Stomach (tissue), 9 donors: ENCODE data around the gene CCNL1. TPM values are rescaled to one million over a fixed set of nuclear protein-coding genes. Genes with fewer than 3 reads are reported as not detected.

Experiments used
- DNase-seq, 2 donors: peaks; one replicate each; pipeline versions ENCODE4 v3.0.0 to v3.0.0-alpha.2; 2013 to 2019
- H3K27ac ChIP-seq, 5 donors: fragments of 200-600 bp in 4 of 5; sonication (generic) in 4 of 5; one replicate each; pipeline ENCODE4 v1.5.1; 2013 to 2019; ENCODE audit warnings: mild to moderate bottlenecking in 1 of 5, moderate library complexity in 1 of 5
- H3K27me3 ChIP-seq, 3 donors: fragments of 200-600 bp; sonication (generic); one replicate each; pipeline ENCODE4 v1.5.1; 2017 to 2019; ENCODE audit warnings: mixed run types in 1 of 3
- H3K36me3 ChIP-seq, 4 donors: fragments of 200-600 bp; sonication (generic); 1 replicate in 3 of 4; 2 replicates in 1 of 4; pipeline ENCODE4 v1.5.1; 2016 to 2019
- H3K4me1 ChIP-seq, 4 donors: fragments of 200-600 bp; sonication (generic); one replicate each; pipeline ENCODE4 v1.5.1; 2016 to 2019
- H3K4me3 ChIP-seq, 4 donors: fragments of 200-600 bp; sonication (generic) in 3 of 4; one replicate each; pipeline ENCODE4 v1.5.1; 2016 to 2019; ENCODE audit warnings: mild to moderate bottlenecking in 1 of 4
- H3K9me3 ChIP-seq, 4 donors: fragments of 200-600 bp; sonication (generic); one replicate each; pipeline ENCODE4 v1.5.1; 2016 to 2019
- EP300 ChIP-seq: sonication (generic); formaldehyde crosslinking; IDR thresholded peaks from one replicate; pipeline ENCODE4 v1.6.1; 2017; ENCODE audit warnings: antibody characterized with exemption
- POLR2A ChIP-seq, 4 donors: fragments of 450-650 bp; IDR thresholded peaks; one replicate each; pipeline ENCODE4 v1.6.1; 2016; ENCODE audit warnings: antibody characterized with exemption in 4 of 4, control low read depth in 2 of 4, mild to moderate bottlenecking in 1 of 4, moderate library complexity in 1 of 4
- POLR2AphosphoS5 ChIP-seq, 3 donors: sonication (generic); formaldehyde crosslinking; IDR thresholded peaks; one replicate each; pipeline ENCODE4 v1.6.1; 2016; ENCODE audit warnings: antibody characterized with exemption in 3 of 3
- whole genome bisulfite sequencing, 5 donors: extraction: QIAGEN DNeasy Blood & Tissue Kit in 3 of 5; methylation state at CpG; one replicate each; pipeline versions ENCODE4 v1.1.5 to v1.1.7; 2013 to 2018; 5-methylcytosine and 5-hydroxymethylcytosine counted together
- intact Hi-C: fragments of 100-400 bp; cut with DNase I; formaldehyde crosslinking; loops from one replicate; pipeline ENCODE4 v1.15.1; 2023; ENCODE audit warnings: low total_unique reads
- polyA plus RNA-seq, 3 donors: library from polyadenylated mRNA; stranded (reverse); fragments of 200-250 nt; gene quantifications; one replicate each; pipeline ENCODE4 v1.2.3, GENCODE V29; 2013
- total RNA-seq, 5 donors: library from RNA; depleted of rRNA; stranded (reverse); fragments of >200 nt; gene quantifications; one replicate each; pipeline versions ENCODE4 v1.1.0 to v1.2.3, GENCODE V29; 2014 to 2016
- TF ChIP-seq, protein P1 (sequence below), 7 experiments: fragments of 450-650 bp in 4 of 7; fragments of 200-600 bp in 3 of 7; sonication (generic) in 3 of 7; IDR thresholded peaks; one replicate each; pipeline ENCODE4 v1.5.1; 2016 to 2019; ENCODE audit warnings: antibody characterized with exemption in 7 of 7, control low read depth in 2 of 7, mild to moderate bottlenecking in 1 of 7
- donor health status: healthy with polysubstance abuse.
- donor health status: Bipolar disorder and iron deficiency.
- donor health status: healthy.

The CCNL1 gene
- total and polyA plus RNA-seq, 8 donors = 14.0 to 484 (median 162) TPM

DNA sequence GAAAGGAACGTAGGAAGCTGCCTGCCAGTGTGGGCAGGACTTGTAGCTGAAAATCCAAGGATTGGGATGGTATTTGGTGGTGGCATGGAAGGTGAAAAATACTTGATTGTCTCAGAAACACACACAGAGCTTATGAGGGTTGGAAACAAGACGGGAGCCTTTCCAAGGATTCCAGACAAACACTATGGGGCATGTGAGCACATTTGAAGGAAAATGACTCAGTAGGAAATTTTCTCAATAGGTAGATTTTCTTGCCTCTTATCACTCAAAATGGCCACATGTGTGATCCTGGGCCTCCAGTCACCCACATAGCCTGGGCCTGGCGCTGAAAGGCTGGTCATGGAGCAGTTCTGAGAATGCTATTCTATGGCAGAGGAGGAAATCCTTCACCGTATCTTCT, 47.4 kb downstream of the CCNL1 start:
- Histone ChIP-seq H3K27me3 (no peaks in the 10 kb centered on the region), H3K4me3 (no peak overlapping the region), H3K9me3 (no peaks in the 10 kb centered on the region), H3K36me3 (no peaks in the 10 kb centered on the region), H3K4me1 (peaks cover 0 to 34% (median 13%) of the 10 kb centered on the region in 4 donors), H3K27ac (peak overlapping the region in 1 of 5 donors; percentile 83)
- TF ChIP-seq POLR2AphosphoS5 (IDR thresholded peaks at IDR 0.05) = no peak
- no peak for TF ChIP-seq POLR2A (IDR thresholded peaks at IDR 0.05)
- intact Hi-C loops = no loop called here
- 88 to 91% (median 90%) methylated on average over 4 of the region's 4 CpGs for WGBS, 5 donors
- DNase-seq = no peak

DNA sequence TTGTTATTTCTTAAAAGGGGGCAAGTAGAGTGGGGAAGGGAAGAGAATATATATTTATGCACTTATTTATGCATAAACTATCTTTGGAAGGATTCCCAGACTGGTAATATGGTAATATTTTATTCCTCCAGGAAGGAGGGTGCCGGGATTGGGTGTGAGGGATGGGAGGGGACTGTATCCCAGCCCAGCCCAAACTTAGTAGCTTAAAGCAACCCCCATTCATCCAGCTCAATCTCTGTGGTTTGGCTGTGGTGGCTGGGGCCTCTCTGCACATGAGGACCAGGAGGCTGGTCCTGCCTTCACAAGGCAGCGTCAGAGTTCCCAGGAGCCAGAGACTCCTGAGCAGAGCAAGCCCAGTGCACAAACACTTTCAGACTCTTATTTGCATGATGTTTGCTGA, 48.4 kb downstream of the CCNL1 start:
- no peaks in the 10 kb centered on the region for H3K9me3 ChIP-seq
- no peaks in the 10 kb centered on the region for H3K36me3 ChIP-seq
- TF ChIP-seq POLR2AphosphoS5 (IDR thresholded peaks at IDR 0.05) = no peak
- TF ChIP-seq, protein P1, sequence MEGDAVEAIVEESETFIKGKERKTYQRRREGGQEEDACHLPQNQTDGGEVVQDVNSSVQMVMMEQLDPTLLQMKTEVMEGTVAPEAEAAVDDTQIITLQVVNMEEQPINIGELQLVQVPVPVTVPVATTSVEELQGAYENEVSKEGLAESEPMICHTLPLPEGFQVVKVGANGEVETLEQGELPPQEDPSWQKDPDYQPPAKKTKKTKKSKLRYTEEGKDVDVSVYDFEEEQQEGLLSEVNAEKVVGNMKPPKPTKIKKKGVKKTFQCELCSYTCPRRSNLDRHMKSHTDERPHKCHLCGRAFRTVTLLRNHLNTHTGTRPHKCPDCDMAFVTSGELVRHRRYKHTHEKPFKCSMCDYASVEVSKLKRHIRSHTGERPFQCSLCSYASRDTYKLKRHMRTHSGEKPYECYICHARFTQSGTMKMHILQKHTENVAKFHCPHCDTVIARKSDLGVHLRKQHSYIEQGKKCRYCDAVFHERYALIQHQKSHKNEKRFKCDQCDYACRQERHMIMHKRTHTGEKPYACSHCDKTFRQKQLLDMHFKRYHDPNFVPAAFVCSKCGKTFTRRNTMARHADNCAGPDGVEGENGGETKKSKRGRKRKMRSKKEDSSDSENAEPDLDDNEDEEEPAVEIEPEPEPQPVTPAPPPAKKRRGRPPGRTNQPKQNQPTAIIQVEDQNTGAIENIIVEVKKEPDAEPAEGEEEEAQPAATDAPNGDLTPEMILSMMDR (IDR thresholded peaks at IDR 0.05) = no peak
- no peak for TF ChIP-seq POLR2A (IDR thresholded peaks at IDR 0.05)
- no peak for TF ChIP-seq EP300
- 55 to 77% (median 67%) methylated on average over 2 of the region's 2 CpGs for WGBS, 5 donors
- intact Hi-C loops = no loop called here
- no peaks in the 10 kb centered on the region for H3K27me3 ChIP-seq
- DNase-seq = no peak
- H3K27ac ChIP-seq = peak overlapping the region in 1 of 5 donors; percentile 83
- H3K4me3 ChIP-seq = no peak overlapping the region
- peaks cover 0 to 44% (median 17%) of the 10 kb centered on the region in 4 donors for H3K4me1 ChIP-seq

DNA sequence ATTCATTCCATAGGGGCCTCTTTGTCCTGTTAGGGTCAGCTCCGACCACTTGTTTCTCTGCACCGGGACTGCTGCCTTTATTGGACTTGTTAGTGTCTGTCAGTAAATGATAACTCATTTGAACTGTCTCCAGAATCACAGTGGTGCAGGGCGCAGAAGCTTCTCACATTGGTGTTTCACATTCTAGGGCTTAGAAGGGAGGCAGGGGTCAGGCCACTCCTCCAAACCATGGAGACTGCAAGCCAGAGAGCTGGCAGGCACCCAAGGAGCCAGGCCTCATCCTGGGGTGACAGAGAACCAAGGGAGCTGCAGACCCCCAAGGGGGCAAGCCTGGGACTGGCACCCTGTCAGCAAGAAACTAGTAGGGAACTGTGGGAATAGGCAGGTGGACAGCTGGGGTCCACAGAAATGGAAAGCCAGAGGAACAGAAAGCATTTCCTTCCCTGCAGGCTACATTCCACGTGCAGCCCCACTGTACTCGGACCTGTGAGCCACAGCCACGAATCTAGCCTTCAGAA, 49.1 kb downstream of the CCNL1 start:
- H3K4me3 ChIP-seq = no peak overlapping the region
- H3K4me1 ChIP-seq = peaks cover 0 to 43% (median 17%) of the 10 kb centered on the region in 4 donors
- intact Hi-C loops = no loop called here
- no peaks in the 10 kb centered on the region for H3K27me3 ChIP-seq
- no peaks in the 10 kb centered on the region for H3K9me3 ChIP-seq
- TF ChIP-seq EP300 (no peak), POLR2A (IDR thresholded peaks at IDR 0.05) (no peak), POLR2AphosphoS5 (IDR thresholded peaks at IDR 0.05) (no peak)
- TF ChIP-seq, protein P1 (IDR thresholded peaks at IDR 0.05) = no peak
- 56 to 67% (median 64%) methylated on average over 6 of the region's 6 CpGs for WGBS, 5 donors
- DNase-seq = no peak
- H3K36me3 ChIP-seq = no peaks in the 10 kb centered on the region
- H3K27ac ChIP-seq = peak overlapping the region in 2 of 5 donors; percentile 45 to 83

DNA sequence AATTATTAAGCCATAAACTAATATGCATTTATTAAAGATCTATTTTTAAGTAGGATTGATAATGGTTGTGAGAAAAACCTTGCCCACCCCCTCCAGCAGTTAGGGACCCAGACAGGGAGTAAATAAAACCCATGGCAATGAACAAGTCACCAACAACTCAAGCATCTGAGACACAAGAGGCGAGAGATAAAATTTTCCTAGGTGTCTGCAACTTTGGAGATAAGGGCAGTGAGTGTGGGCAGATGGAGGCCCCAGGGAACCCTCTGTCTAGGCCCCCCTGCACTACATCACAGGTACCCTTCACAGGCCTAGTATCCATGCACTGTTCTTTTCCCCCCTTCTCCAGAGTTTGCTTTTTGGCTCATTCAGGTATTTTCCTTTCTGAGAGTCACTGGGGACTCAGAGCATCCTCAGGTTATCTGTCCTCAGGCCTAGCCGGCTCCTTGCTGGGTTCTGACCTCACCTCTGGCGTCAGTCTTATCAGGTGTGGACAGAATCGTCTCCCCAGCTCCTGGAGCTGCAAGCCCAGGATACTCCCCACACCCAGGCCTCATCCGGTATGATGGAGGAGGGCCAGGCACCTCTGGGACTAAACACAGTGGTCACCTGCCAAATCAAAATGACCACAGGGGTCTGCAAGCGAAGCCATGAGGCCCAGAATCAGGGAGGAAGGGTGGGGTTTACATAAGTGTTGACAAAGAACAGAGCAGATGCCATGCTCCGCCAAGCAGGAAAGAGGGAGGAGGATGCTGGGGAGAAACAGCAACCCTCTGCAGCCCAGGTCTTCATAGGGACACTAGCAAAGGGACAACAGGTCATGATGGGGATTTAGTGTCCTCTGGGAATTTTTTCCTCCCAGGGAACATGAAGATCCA, 50.4 kb downstream of the CCNL1 start:
- Histone ChIP-seq H3K36me3 (no peaks in the 10 kb centered on the region), H3K27ac (peak overlapping the region in 4 of 5 donors; percentile 7 to 83 (median 30)), H3K9me3 (no peaks in the 10 kb centered on the region), H3K4me1 (peaks cover 0 to 33% (median 17%) of the 10 kb centered on the region in 4 donors), H3K4me3 (no peak overlapping the region), H3K27me3 (no peaks in the 10 kb centered on the region)
- 72 to 81% (median 75%) methylated on average over 5 to 7 of the region's 7 CpGs for WGBS, 5 donors
- intact Hi-C loops = no loop called here
- DNase-seq = no peak
- TF ChIP-seq, protein P1 (IDR thresholded peaks at IDR 0.05) = no peak
- TF ChIP-seq EP300 = peak; percentile 92
- peak in 1 of 3 donors; percentile 23 for TF ChIP-seq POLR2AphosphoS5 (IDR thresholded peaks at IDR 0.05)
- TF ChIP-seq POLR2A (IDR thresholded peaks at IDR 0.05) = no peak
